H7 (cell line): Measurements from ENCODE around the gene LLCFC1. TPM values are rescaled to one million over a fixed set of nuclear protein-coding genes. Genes with fewer than 3 reads are reported as not detected.

Experiments
- DNase-seq: peaks from one replicate; pipeline ENCODE4 v3.0.0; 2012
- H3K27me3 ChIP-seq: 2 replicates; pipeline ENCODE4 v1.6.0; 2011; ENCODE audit warnings: mild to moderate bottlenecking, low read length; ENCODE audit not compliant: control insufficient read depth, insufficient read depth
- H3K36me3 ChIP-seq: replicated peaks from 2 replicates; pipeline ENCODE4 v1.5.1; 2011; ENCODE audit warnings: low read length; ENCODE audit not compliant: control insufficient read depth, insufficient read depth
- H3K4me3 ChIP-seq: 2 replicates; pipeline ENCODE4 v1.5.1; 2011; ENCODE audit warnings: low read depth, mild to moderate bottlenecking, control low read depth, low read length, moderate library complexity; ENCODE audit not compliant: insufficient read depth
- total RNA-seq: library from RNA; depleted of rRNA; stranded (reverse); fragments of >200 nt; shearing (Covaris generic); gene quantifications from 2 replicates; pipeline ENCODE4 v1.2.3, GENCODE V29; 2014

The LLCFC1 gene
- total RNA-seq, 1 experiment from 2014 or later: not detected

DNA sequence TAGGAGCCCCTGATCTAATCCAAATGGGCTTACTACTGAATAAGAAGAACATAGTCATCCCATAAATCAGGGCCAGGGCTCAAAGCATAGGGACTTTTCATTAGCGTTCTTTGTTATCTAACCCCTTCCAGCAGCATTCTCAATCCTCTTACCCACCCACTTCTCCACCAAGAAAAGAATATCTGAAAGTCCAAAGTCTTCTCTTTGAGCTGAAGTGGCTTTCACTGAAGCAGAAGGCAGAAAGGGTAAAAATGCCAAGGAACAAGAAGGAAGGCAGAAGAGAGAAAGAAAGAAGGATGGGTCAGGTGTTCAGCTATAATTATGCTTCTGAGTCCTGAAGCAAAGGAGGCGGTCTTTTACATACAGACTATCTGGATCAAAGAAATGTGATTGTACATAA is 15.9 kb upstream of the LLCFC1 start:
- Histone ChIP-seq H3K4me3 (no peak overlapping the region), H3K27me3 (no peaks in the 10 kb centered on the region; the same call in 1 of the 2 replicates), H3K36me3 (no peaks in the 10 kb centered on the region)
- DNase-seq: no peak

DNA sequence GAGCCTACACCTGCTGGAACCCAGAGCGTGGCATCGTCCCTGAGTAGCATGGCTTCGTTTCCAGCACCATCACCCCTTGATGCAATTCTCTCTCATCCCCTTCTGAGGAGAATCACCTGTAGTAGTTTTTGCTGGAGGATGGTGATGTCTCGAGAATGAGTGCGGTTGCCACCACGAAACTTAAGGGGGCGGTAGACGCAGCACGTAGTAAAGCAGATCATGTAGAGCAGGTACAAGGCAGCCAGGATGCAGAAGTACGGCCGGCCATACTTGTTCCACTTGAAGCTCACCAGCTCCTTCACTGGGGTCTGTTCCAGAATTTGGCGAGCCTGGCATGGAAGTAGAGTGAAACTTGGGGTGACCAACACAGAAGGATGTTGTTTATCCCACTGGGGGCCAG is 13.9 kb upstream of the LLCFC1 start:
- H3K36me3 ChIP-seq: no peaks in the 10 kb centered on the region
- DNase-seq: peak; percentile 70
- no peaks in the 10 kb centered on the region; the same call in 1 of the 2 replicates for H3K27me3 ChIP-seq
- H3K4me3 ChIP-seq: no peak overlapping the region

DNA sequence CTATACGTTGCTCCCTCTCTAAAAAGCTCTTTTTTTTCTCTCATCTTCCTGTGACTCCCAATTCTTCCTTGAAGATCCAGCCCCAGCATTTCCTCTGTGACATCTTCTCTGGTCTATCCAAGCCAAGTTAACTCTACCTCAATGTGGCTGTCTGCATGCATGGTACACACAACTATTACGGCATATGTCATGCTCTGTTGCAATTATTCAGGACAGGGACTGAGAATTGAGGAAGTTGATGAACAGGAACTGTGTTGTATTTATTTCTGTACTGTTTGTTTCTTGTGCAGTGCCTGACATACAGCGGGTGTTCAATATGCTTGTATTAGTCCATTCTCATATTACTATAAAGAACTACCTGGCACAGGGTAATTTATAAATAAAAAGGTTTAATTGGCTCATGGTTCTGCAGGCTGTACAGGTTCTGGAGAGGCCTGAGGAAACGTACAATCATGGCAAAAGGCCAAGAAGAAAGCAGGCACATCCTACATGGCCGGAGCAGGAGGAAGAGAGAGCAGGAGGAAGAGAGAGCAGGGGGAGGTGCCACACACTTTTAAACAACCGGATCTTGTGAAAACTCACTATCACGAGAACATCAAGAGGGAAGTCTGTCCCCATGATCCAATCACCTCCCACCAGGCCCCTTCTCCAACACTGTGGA is 12.1 kb upstream of the LLCFC1 start:
- Histone ChIP-seq H3K36me3 (no peaks in the 10 kb centered on the region), H3K4me3 (no peak overlapping the region), H3K27me3 (no peaks in the 10 kb centered on the region; the same call in 1 of the 2 replicates)
- DNase-seq: no peak

DNA sequence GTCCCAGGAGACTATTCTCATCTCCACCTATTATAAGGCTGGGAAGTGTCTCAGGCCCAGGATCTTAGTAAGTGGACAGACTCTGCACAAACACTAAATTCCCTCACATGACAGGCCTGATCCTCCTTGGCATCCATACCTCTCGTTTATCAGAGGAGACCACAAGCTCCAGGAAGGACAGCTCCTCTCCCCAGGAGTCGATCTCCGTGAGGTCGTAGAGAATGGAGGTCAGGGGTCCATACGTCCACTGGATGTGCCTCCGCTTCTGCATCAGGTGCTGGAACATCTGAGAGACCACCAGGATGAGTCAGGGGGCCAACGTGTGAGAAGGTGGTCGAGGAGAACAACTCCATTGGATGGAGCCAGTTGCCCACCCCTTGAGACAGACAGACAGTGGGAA is 11.3 kb upstream of the LLCFC1 start:
- Histone ChIP-seq H3K36me3 (no peaks in the 10 kb centered on the region), H3K27me3 (no peaks in the 10 kb centered on the region; the same call in 1 of the 2 replicates), H3K4me3 (no peak overlapping the region)
- DNase-seq: no peak

DNA sequence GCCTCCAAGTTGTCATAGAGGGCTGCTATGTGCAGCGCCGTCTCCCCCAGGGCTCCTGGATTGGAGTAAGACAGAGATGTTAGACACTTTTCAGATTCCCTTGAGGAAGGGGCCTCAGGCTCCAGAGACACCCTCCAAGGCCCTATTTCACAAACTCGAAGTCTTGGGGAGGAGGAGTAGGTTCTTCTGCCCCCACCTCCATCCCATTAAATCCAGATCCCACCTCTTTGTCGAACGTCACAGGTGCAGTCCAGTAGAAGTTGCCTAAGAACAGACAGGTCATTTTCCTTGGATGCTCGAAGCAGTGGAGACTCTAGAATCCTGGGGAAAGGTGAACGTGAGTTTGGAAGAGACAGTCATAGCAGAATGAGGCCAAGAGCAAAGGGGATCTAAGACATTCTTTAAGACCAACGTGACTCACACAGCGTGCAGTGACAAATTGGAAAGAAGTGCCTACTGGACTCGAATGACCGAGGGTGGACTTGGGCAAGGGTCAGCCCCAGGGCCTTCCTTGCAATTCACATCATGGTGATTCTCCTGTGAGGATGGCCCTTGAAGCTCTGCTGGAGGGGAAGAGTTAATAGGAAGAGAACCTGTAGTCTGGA is 9.1 kb upstream of the LLCFC1 start:
- no peaks in the 10 kb centered on the region; the same call in 1 of the 2 replicates for H3K27me3 ChIP-seq
- no peak for DNase-seq

DNA sequence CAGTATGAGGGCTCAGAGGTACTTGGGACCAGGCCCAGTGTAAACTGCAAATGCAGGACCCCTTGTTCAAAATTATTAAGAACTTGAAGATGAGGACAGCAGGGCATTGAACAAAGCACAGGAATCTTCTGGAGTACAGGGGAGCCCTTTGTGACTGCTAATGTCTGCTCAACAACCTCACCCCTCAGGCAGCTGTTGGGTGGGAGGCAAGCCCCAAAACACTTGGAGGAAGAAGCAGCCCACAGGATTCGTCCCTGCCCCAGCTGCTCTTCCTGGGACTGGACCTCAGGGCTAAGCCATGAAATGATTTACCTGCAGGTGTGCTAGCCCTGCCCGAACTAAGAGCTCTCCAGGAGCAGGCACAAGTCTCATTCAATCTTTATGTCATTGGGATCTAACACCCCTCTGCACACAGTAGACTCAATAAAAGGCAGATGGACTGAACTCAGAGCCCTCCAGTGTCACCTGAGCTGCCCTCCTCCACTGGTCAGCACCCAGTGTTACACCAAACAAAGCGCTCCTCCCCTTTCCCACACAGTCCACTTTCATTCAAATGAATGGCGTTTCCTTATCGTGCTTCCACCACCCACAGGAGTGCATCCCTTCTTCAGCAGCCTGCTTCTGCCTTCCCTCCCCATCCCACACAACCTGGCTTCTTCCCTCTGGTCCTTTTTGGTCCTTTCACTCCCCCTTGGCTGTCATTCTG is 6.7 kb upstream of the LLCFC1 start:
- H3K36me3 ChIP-seq: no peaks in the 10 kb centered on the region
- no peaks in the 10 kb centered on the region for H3K27me3 ChIP-seq
- no peak overlapping the region for H3K4me3 ChIP-seq
- peak; percentile 36 for DNase-seq

More for the DNA sequence above, 9.1 kb upstream of the LLCFC1 start:
- Histone ChIP-seq H3K4me3 (no peak overlapping the region), H3K36me3 (no peaks in the 10 kb centered on the region)

DNA sequence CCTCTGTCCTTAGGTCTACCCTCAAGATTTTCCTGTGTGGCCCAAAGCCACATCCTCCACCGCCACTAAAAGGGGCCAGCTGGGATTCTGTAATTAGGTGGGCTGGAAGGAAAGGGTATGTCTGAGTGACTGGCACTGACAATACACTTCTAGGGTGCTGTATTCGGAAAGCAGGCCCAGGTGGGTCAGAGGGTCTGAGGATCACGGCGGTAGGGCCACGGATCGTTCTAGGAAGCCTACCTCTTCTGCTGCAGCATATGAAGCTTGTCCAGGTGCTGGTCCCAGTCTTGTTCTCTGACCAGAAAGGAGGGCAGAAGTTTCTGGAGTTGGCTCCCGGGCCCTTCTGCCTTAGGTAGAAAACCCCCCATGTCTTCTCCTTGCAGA is 6.2 kb upstream of the LLCFC1 start:
- no peaks in the 10 kb centered on the region for H3K36me3 ChIP-seq
- no peak for DNase-seq

DNA sequence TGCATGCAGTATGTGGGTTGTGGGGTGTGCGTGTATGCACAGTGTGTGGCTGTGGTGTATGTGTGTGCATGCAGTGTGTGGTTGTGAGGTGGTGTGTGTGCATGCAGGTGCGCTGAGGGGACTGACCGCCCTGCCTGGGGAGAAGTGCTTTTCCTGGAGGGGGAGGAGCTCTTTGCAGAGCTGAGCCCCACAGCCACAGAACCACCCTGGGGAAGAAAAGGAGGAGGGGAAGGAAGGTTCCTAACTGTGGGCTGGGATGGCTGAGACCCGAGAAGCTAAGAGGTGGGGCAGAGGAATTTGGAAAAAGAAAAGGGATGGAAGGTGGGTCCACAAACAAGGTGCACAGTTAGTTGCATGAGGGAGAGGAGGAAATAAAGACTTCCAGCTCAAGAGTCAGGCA is 5.7 kb upstream of the LLCFC1 start, which contains the start of gene TRPV5:
Gene TRPV5 (minus strand): TSS at position 123 of the 400 bp plus-strand sequence. CDS start 287 bp downstream, outside the sequence.
- DNase-seq: no peak
- Histone ChIP-seq H3K36me3 (no peaks in the 10 kb centered on the region), H3K4me3 (no peak within 1 kb of the TSS), H3K27me3 (no peaks in the 10 kb centered on the region)

More for the DNA sequence above, 6.2 kb upstream of the LLCFC1 start:
- no peak overlapping the region for H3K4me3 ChIP-seq
- no peaks in the 10 kb centered on the region for H3K27me3 ChIP-seq

DNA sequence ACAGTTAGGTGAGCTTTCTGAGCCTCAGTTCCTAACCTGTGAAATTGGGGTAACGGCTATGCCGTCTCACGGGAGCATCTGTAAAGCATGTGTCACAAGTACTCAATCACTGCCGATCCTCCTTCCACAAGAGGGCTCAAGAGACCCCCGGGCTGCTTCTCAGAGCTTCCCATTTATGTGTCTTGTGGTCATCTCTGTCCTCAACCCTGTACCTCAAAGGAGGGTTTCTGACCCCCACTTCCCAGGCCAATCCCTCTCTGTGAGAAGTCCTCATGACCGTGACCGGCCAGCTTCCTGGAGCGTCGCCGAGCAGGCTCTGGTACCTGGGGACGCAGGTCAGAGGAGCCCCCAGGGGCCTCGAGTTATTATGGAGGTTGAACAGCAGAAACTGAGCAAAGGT is 5.2 kb upstream of the LLCFC1 start:
- Histone ChIP-seq H3K27me3 (no peaks in the 10 kb centered on the region), H3K4me3 (no peak overlapping the region), H3K36me3 (no peaks in the 10 kb centered on the region)
- no peak for DNase-seq

DNA sequence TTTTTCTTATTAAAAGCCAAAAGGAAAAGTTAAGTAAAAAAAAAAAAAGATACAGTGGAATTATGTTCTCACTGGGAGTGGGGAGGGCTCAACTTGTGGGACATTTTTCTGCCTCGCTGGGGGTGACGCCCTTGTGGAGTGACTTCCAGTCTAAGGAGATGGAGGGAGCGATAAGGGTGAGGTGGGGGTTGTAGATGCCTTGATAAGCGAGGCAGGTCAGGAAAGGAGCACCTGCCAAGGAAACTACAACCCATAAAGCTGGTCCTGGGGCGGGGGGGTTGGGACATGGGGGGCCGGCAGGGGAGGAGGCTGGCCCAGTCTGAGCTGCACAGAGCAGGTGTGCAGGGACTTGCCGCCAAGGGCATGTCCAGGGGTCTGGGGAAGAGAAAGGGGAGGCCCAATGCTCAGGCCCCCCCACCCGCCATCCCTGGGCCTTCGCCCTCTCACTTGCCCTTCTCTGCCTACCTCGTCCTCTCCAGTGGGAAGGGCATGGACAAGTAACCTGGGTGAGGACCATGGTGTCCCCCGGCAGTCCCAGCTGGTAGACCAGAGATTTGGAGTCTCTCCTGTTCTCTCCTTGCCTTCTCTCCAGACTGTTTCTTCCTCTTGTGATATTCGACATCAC is 3.2 kb upstream of the LLCFC1 start:
- peak; percentile 36 for DNase-seq
- H3K36me3 ChIP-seq: no peaks in the 10 kb centered on the region

DNA sequence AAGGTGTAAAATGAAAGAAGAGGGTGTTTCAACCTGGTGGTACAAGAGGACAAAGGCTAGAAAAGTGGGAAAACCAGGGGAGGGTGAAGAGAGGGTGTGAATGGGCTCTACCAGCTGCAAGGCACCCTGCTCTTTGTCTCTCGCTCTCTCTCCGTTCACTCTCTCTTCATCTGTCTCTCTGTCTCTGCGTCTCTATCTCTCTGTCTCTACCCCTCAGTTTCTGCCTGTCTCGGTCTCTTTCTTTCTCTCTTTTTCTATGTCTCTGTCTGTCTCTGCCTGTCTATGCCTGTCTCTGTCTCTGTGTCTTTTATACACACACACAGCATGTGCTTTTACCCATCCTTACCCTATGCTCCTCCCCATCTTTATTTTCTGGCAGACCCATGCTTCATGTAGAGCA is 673 bp upstream of the LLCFC1 start:
- no peaks in the 10 kb centered on the region for H3K36me3 ChIP-seq
- no peak for DNase-seq
- H3K27me3 ChIP-seq: no peaks in the 10 kb centered on the region
- H3K4me3 ChIP-seq: no peak overlapping the region

More for the DNA sequence above, 3.2 kb upstream of the LLCFC1 start:
- no peaks in the 10 kb centered on the region for H3K27me3 ChIP-seq
- no peak overlapping the region for H3K4me3 ChIP-seq

DNA sequence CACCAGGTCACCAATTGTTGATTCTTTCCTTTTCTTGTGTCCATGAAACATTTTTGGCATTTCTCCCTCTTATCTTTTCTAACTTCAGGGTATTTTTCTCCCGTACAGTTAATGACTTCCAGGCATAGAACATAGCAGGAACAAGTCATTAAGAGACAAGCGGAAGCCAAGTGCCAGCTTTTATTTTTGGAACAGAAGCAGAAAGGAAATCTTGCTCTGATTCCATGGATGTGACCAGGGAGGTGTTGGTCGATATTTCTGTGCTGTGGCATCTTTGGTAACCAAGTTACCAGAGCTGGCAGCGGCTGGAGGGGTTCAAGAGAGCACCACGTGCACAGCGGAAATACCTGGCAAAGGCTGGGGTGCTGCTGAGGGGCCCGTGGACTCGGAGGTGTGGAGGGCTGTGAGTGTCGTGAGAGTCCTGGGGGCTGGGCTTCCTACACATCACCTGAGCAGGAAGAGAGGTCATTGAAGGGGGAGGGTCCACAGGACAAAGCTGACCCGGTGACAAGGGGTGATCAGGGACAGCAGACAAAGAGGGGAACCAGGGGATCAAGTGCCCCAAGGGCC is 1.8 kb downstream of the LLCFC1 start:
- Histone ChIP-seq H3K27me3 (no peaks in the 10 kb centered on the region), H3K36me3 (no peaks in the 10 kb centered on the region), H3K4me3 (no peak overlapping the region)
- DNase-seq: no peak

DNA sequence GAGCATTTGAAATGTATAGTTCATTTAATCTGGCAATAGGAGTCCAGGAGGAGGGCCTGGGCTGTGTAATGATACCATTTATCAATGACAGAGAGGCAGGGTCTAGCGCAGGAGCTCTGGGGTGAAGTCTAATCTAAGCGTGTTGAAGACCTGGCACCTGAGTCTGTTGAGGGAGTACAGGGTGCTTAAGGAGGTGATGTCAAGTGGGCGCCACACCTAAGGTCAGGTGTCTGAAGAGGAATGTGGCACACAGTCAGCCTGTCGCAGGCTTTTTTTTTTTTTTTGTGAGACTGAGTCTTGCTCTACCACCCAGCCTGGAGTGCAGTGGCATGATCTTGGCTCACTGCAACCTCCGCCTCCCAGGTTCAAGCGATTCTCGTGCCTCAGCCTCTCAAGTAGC is 2.3 kb downstream of the LLCFC1 start:
- no peaks in the 10 kb centered on the region for H3K27me3 ChIP-seq

DNA sequence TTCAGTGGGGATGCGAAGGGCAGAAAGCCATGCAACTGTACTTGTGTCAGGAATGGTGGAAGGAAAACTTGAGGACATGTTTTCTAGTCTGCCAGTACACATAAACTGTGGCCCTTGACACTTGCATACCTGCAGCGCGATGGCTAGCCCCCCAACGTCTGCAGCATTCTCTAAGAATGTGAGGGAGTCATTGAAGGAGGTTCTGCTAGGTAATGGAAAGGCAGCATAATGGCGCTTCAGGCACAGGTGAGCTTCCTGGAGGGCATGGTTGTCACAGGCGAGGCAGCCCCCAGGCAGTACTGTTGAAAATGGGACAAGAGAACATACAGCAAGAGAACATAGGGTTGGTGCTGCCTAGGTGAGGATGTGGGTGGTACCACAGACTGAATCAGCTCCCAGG is 3.5 kb downstream of the LLCFC1 start:
- Histone ChIP-seq H3K27me3 (no peaks in the 10 kb centered on the region), H3K36me3 (no peaks in the 10 kb centered on the region), H3K4me3 (no peak overlapping the region)
- DNase-seq: no peak

More for the DNA sequence above, 2.3 kb downstream of the LLCFC1 start:
- Histone ChIP-seq H3K36me3 (no peaks in the 10 kb centered on the region), H3K4me3 (no peak overlapping the region)
- no peak for DNase-seq
